22Rv1 (cell line): ENCODE results near the gene BRCA1.

Experiments used
- CTCF ChIP-seq: fragments of 450-650 bp; IDR thresholded peaks from 2 replicates; pipeline ENCODE4 v1.5.1; 2017; ENCODE audit warnings: mild to moderate bottlenecking
- ZFX ChIP-seq: fragments of 450-650 bp; IDR thresholded peaks from 2 replicates; pipeline ENCODE4 v1.6.1; 2017; ENCODE audit warnings: antibody characterized with exemption, borderline replicate concordance

- no peak for TF ChIP-seq CTCF
- TF ChIP-seq ZFX, result no peak
Measured at GRCh38 chr17:43020030-43020621, 105.0 kb downstream of the BRCA1 start.
